OCI-LY1 (cell line): Measurements from ENCODE around the gene ULK4.

ENCODE experiments used
- H2AFZ ChIP-seq: fragments of 200-600 bp; sonication (generic), shearing (Covaris generic); 2 replicates; pipeline ENCODE4 v1.6.0; 2014; ENCODE audit warnings: antibody characterized with exemption, mild to moderate bottlenecking, low read length
- H3F3A ChIP-seq: fragments of 200-600 bp; sonication (generic), shearing (Covaris generic); 2 replicates; pipeline ENCODE4 v1.6.0; 2014; ENCODE audit warnings: mild to moderate bottlenecking, antibody characterized with exemption, low read length, moderate library complexity; ENCODE audit not compliant: insufficient read depth
- H3K27ac ChIP-seq: fragments of 200-600 bp; sonication (generic); 2 replicates; pipeline ENCODE4 v1.5.1; 2014; ENCODE audit warnings: low read length, mixed run types, mild to moderate bottlenecking, low read depth; ENCODE audit not compliant: poor library complexity, severe bottlenecking
- H3K27me3 ChIP-seq: fragments of 200-600 bp; sonication (generic); 2 replicates; pipeline ENCODE4 v1.6.0; 2014; ENCODE audit warnings: antibody characterized with exemption, mild to moderate bottlenecking, low read length, moderate library complexity; ENCODE audit not compliant: insufficient read depth
- H3K36me3 ChIP-seq: fragments of 200-600 bp; sonication (generic); 2 replicates; pipeline ENCODE4 v1.6.1; 2014; ENCODE audit warnings: mild to moderate bottlenecking, antibody characterized with exemption, low read length, moderate library complexity, mixed read lengths; ENCODE audit not compliant: insufficient read depth
- H3K4me1 ChIP-seq: fragments of 200-600 bp; sonication (generic); 2 replicates; pipeline ENCODE4 v1.5.1; 2014; ENCODE audit warnings: mild to moderate bottlenecking, low read length, moderate library complexity; ENCODE audit not compliant: insufficient read depth, severe bottlenecking
- H3K4me2 ChIP-seq: fragments of 200-600 bp; sonication (generic), shearing (Covaris generic); 2 replicates; pipeline ENCODE4 v1.6.1; 2014; ENCODE audit warnings: low read length
- H3K4me3 ChIP-seq: fragments of 200-600 bp; sonication (generic); 2 replicates; pipeline ENCODE4 v1.5.1; 2014; ENCODE audit warnings: low read length, low read depth, mild to moderate bottlenecking, mixed read lengths; ENCODE audit not compliant: poor library complexity, severe bottlenecking
- H3K79me2 ChIP-seq: fragments of 200-600 bp; shearing (Covaris generic); 2 replicates; pipeline ENCODE4 v1.6.1; 2016; ENCODE audit warnings: mixed run types, low read length, mixed read lengths; ENCODE audit not compliant: insufficient read depth
- H3K9ac ChIP-seq: fragments of 200-600 bp; sonication (generic), shearing (Covaris generic); 2 replicates; pipeline ENCODE4 v1.6.1; 2014; ENCODE audit warnings: mild to moderate bottlenecking, low read length, mixed read lengths
- H3K9me2 ChIP-seq: fragments of 200-600 bp; sonication (generic), shearing (Covaris generic); 2 replicates; pipeline ENCODE4 v1.6.1; 2014; ENCODE audit warnings: low read depth, mild to moderate bottlenecking, low read length, mixed read lengths
- H3K9me3 ChIP-seq: fragments of 200-600 bp; shearing (Covaris generic); 2 replicates; pipeline ENCODE4 v1.6.1; 2014; ENCODE audit warnings: low read length, mixed read lengths
- H4K20me1 ChIP-seq: fragments of 200-600 bp; sonication (generic), shearing (Covaris generic); 2 replicates; pipeline ENCODE4 v1.6.0; 2016; ENCODE audit warnings: mild to moderate bottlenecking, low read length; ENCODE audit not compliant: insufficient read depth
- EZH2 ChIP-seq: fragments of 200-600 bp; sonication (generic), shearing (Covaris generic); IDR thresholded peaks from 2 replicates; pipeline ENCODE4 v1.8.0; 2017; ENCODE audit warnings: borderline replicate concordance, mixed run types, mild to moderate bottlenecking, antibody characterized with exemption, low read length, moderate library complexity, mixed read lengths
- TF ChIP-seq, protein P1 (sequence below): fragments of 200-600 bp; sonication (generic), shearing (Covaris generic); IDR thresholded peaks from 2 replicates; pipeline ENCODE4 v1.5.1; 2017; ENCODE audit warnings: mild to moderate bottlenecking, antibody characterized with exemption, low read length, moderate library complexity, mixed read lengths

The ULK4 gene

DNA sequence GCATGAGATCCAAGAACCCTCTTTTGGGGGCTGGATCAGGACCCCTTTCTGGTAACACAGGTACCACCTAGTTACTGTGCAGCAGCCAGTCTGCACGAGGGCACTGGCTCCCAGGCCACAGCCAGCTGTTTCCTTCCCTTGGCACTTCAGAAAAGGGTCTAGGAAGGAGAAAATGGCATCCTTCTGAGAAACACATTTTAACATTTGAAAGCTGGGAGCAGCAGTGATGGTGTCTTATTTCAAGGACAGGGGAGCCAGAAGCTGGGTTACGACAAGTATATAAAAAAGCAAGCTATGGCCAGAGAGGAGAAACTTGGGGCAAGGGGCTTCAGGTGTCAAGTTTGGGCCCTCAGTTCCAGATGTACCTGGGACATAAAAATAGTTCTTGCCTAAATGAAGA lies 479.8 kb downstream of the ULK4 start:
- H3K79me2 ChIP-seq: no peaks in the 10 kb centered on the region
- TF ChIP-seq EZH2: no peak
- TF ChIP-seq, protein P1, sequence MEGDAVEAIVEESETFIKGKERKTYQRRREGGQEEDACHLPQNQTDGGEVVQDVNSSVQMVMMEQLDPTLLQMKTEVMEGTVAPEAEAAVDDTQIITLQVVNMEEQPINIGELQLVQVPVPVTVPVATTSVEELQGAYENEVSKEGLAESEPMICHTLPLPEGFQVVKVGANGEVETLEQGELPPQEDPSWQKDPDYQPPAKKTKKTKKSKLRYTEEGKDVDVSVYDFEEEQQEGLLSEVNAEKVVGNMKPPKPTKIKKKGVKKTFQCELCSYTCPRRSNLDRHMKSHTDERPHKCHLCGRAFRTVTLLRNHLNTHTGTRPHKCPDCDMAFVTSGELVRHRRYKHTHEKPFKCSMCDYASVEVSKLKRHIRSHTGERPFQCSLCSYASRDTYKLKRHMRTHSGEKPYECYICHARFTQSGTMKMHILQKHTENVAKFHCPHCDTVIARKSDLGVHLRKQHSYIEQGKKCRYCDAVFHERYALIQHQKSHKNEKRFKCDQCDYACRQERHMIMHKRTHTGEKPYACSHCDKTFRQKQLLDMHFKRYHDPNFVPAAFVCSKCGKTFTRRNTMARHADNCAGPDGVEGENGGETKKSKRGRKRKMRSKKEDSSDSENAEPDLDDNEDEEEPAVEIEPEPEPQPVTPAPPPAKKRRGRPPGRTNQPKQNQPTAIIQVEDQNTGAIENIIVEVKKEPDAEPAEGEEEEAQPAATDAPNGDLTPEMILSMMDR: no peak
- no peaks in the 10 kb centered on the region for H3K27me3 ChIP-seq
- H2AFZ ChIP-seq: no peak overlapping the region
- no peak overlapping the region for H3K9ac ChIP-seq
- H3K36me3 ChIP-seq: no peaks in the 10 kb centered on the region
- H4K20me1 ChIP-seq: no peaks in the 10 kb centered on the region
- no peak overlapping the region for H3K27ac ChIP-seq
- no peak overlapping the region for H3K4me2 ChIP-seq
- no peaks in the 10 kb centered on the region for H3K9me3 ChIP-seq
- no peaks in the 10 kb centered on the region for H3F3A ChIP-seq
- no peaks in the 10 kb centered on the region for H3K4me1 ChIP-seq
- no peak overlapping the region for H3K4me3 ChIP-seq
- H3K9me2 ChIP-seq: no peaks in the 10 kb centered on the region

DNA sequence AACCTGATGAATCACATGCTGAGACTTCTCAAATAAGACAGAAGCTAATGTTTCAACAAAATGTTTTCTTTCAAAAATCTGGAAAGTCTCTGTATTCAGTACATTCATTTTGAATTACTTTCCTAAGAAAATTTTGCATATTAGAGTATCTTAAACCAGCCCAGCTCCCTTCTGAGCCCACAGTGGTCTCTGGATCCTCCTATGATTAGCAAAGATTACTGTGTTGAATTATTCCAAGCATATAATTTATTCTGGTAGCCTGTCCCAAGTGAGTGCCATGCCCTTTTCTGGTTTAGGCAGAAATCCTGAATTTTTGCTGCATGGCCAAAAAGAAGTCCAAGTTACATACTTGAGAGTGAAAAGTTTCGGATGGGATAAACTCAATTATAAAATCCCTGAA lies 483.6 kb downstream of the ULK4 start:
- Histone ChIP-seq H3K27me3 (no peaks in the 10 kb centered on the region), H2AFZ (no peak overlapping the region), H3K9ac (no peak overlapping the region), H3K9me3 (no peaks in the 10 kb centered on the region), H3K4me1 (no peaks in the 10 kb centered on the region), H3K4me3 (no peak overlapping the region), H3K27ac (no peak overlapping the region), H3K9me2 (no peaks in the 10 kb centered on the region), H3K36me3 (no peaks in the 10 kb centered on the region), H3K79me2 (no peaks in the 10 kb centered on the region), H3F3A (no peaks in the 10 kb centered on the region), H4K20me1 (no peaks in the 10 kb centered on the region), H3K4me2 (no peak overlapping the region)
- TF ChIP-seq EZH2: no peak
- TF ChIP-seq, protein P1: no peak

DNA sequence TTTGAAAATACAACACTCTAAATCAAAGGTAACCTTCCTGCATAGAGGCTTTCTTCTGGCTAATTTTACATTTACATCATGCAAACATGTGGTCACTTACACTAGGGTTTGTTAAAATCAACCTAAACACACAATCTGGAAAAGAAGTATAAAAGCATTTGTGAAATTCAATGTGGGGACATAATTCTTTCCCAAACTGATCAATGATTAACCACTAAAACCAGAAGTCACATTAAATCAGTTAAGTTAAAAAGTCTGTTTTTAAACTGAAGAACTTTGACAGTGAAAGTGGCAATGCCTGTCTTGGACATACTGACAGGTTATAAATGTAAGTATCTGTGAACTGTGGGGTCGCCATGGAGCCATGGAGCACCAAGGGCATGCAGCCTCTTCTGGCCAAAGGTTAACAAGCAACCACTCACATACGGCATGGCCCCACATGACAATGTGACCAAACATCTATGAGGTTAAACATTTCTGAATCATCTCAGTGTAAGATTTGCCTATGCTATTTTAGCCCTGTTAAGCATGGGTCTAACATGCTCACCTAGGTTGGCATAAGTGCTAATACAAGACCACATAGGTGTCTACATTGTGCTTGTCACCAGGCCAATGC lies 484.4 kb downstream of the ULK4 start:
- Histone ChIP-seq H3K4me2 (no peak overlapping the region), H3K9me3 (no peaks in the 10 kb centered on the region), H3K9ac (no peak overlapping the region), H3K79me2 (no peaks in the 10 kb centered on the region), H3F3A (no peaks in the 10 kb centered on the region), H4K20me1 (no peaks in the 10 kb centered on the region), H3K27ac (no peak overlapping the region), H2AFZ (no peak overlapping the region), H3K4me1 (no peaks in the 10 kb centered on the region), H3K27me3 (no peaks in the 10 kb centered on the region), H3K9me2 (no peaks in the 10 kb centered on the region), H3K36me3 (no peaks in the 10 kb centered on the region), H3K4me3 (no peak overlapping the region)
- TF ChIP-seq EZH2: no peak
- TF ChIP-seq, protein P1: no peak
